ENCODE results near the gene TPCN2.

GRCh38 chr11:69081180-69081579 is 32.4 kb downstream of the TPCN2 start:
- TF ChIP-seq CTCF (IDR thresholded peaks at IDR 0.05; ENCODE audit: low read depth, low read length), result no peak
- TF ChIP-seq MYC (IDR thresholded peaks at IDR 0.05; ENCODE audit: low read depth, low read length), result no peak
